Measurements from ENCODE around the gene HS6ST1. TPM values are rescaled to one million over a fixed set of nuclear protein-coding genes. Genes with fewer than 3 reads are reported as not detected.

The HS6ST1 gene
- total RNA-seq, 4 donors from 2014 or later = 11.2 to 32.2 (median 14.7) TPM

DNA sequence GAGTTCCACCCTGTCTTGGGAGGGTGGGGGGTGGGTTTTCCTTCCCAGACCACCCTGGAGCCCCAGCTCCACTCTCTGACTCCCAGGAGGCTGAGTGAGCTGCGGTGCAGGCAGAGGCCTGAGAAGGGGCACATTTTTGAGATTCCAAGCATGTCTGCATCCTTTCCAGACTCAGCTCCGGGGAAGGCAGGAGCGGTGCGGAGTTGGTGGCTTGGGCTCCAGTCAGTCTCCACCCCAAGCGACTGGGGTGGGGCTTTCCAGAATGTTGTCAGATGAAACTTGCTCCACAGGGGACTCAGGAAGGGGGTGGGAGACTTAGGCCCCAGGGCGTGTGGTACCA is 44.2 kb upstream of the HS6ST1 start:
- TF ChIP-seq, protein P1, sequence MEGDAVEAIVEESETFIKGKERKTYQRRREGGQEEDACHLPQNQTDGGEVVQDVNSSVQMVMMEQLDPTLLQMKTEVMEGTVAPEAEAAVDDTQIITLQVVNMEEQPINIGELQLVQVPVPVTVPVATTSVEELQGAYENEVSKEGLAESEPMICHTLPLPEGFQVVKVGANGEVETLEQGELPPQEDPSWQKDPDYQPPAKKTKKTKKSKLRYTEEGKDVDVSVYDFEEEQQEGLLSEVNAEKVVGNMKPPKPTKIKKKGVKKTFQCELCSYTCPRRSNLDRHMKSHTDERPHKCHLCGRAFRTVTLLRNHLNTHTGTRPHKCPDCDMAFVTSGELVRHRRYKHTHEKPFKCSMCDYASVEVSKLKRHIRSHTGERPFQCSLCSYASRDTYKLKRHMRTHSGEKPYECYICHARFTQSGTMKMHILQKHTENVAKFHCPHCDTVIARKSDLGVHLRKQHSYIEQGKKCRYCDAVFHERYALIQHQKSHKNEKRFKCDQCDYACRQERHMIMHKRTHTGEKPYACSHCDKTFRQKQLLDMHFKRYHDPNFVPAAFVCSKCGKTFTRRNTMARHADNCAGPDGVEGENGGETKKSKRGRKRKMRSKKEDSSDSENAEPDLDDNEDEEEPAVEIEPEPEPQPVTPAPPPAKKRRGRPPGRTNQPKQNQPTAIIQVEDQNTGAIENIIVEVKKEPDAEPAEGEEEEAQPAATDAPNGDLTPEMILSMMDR (IDR thresholded peaks at IDR 0.05; ENCODE audit: low read depth) = no peak

DNA sequence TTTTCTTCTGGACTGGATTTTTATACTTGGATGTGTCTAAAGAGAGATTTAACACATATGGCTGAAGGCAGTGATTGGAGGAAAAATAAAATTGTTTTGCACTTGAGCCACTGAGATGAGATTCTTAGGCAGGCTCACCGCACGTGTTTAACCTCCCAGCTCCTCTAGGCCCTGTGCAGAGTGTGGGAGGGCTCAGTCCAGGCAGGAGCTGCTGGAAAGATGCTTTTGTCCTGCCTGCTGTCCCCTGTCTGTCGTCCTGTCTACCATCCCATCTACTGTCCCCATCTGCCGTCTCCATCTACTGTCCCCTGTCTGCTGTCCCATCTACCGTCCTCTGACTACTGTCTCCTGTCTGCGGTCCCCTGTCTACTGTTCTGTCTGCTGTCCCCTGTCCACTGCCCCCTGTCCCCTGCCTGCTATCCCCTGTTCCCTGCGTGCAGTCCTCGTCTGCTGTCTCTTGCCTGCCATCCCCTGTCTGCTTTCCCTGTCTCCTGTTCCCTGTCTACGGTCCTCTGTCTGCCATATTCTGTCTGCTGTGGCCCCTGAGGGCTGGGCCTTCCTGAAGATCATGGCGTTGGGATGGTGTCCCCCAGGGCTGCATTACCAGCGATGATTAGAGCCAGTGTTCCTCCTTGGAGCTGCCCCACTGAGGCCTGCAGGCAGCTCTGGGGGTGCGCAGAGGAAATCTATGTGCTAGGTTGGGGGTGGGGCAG is 43.7 kb upstream of the HS6ST1 start:
- TF ChIP-seq, protein P1 (IDR thresholded peaks at IDR 0.05; ENCODE audit: low read depth) = no peak

DNA sequence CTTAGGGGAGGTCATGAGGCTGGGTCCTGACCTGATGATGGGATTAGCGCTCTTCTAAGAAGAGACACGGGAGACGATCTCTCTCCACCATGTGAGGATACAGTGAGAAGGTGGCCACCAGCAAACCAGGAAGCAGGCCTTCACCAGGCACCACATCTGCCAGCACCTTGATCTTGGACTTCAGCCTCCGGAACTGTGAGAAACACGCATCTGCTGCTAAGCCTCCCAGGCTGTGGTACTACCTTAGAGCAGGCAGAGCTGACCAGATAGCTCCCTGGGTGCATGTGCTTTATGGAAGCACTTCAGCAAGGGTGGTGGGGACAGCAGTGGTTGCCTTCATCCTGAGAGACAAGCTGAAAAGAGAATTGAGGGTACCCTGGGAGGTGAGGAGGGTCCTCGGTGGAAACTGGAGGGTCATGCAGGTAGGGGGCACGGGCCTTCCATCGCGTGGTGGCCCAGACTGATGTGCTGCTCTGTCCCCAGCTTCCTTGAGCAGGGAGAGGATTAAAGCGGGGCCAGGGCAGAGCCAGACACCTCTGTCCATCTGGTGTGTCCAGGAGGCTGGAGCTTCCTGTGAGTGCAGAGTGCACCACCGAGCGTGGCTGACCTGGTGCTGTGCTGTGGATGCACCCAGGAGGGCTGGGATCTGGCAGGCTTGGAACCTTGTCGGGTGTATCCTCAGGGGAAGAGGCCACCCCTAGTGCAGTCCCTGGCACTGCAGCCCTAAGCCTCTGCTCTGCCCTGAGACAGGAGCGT is 42.9 kb upstream of the HS6ST1 start:
- TF ChIP-seq, protein P1 (IDR thresholded peaks at IDR 0.05; ENCODE audit: low read depth) = no peak

DNA sequence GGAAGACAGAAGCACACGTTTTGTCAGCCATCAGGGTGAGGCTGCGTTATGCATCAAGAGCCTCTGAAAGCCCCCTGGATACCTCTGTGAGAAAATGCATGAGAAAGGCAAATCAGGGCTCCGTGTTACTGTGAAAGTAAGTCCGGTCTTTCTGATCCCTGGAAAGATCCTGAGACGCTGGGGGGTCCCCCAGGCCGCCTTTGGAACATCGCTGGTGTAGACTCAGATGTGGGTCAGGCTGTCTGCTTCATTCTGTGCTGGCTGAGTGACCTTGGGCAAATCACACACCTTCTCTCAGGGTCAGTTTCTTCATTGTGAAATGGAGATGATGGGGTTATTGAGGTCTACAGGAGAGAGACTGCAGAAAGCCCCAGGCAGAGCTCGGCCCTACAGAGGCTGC is 42.0 kb upstream of the HS6ST1 start:
- TF ChIP-seq, protein P1 (IDR thresholded peaks at IDR 0.05; ENCODE audit: low read depth) = no peak

DNA sequence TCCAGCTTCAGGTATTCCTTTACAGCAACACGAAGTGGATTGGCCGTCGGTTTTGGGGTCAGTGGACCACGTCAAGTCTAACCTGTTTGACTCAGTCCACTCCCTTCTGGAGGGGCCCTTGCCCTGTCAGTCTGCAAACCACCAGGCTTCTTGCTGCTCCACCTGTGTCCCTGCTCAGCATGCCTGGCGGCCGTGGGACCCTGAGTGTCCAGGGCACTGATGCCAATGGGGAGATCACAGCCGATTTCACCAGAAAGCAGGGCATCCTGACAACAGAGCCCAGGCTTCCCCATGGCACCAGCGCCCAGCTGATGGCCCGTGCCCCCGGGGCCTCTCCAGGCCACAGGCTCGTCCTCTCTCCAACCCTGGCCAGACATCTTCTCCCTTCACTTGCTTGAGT is 41.2 kb upstream of the HS6ST1 start:
- TF ChIP-seq, protein P1 (IDR thresholded peaks at IDR 0.05; ENCODE audit: low read depth) = no peak

DNA sequence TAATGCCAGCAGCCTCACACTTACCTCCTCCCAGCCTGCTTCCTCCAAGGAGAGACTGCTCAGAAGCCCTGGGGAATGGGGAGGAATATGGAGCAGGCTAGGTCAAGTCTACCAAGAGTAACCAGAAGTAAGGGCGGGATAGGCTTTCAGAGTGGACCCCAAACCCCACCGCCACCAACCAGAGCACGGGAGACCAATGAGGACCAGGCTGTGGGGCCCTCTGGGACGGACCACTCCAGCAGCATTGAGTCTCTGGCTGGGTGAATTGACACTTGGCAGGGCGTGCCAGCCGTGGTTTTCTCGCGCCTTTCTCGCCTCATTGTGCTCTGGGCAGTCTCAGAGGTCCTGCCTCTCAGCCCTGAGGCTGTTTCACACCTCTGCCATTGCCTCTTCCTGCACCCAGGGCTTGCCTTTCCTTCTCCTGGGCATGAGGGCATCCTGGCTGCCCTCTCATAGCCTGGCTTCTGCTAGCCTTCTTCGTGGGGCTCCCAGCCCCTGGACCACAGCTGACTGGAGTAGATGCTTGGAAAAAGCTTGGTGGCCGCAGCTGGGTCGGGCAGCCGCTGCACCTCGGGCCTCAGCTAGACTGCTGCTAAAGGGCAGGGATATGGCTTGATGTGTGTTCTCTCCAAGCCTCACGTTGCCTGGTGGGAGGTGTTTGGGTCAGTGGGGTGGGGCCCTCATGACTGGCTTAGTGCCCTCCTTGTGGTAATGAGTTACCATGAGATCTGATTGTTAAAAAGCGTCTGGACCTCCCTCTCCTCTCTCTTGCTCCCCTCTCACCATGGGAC is 40.5 kb upstream of the HS6ST1 start:
- TF ChIP-seq, protein P1 (IDR thresholded peaks at IDR 0.05; ENCODE audit: low read depth) = no peak
